ENCODE data around the gene PICK1. TPM values are rescaled to one million over a fixed set of nuclear protein-coding genes. Genes with fewer than 3 reads are reported as not detected.

The PICK1 gene
- polyA plus RNA-seq, 4 donors = 24.3 to 33.3 (median 32.0) TPM

DNA sequence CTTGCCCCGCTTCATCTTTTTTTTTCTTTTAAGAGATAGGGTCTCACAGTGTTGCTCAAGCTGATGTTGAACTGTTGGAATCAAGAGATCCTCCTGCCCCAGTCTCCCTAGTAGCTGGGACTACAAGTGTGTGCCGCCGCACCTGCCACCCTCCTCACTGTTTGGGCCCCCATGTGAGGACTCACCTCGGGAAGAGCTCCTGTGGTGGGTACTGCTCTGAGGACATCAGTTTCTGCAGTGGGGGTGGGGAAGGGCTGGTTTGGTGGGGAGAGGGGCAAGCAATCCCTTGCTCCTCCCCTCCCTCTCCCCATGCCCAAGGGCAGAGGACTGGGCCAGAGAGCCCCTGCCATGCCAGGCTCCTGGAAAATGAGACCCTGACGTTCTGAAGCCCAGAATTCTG, 28.3 kb downstream of the PICK1 start:
- Histone ChIP-seq H3K9me3 (ENCODE audit: control insufficient read depth in 2 of 2, insufficient read depth in 1 of 2, low read depth in 1 of 2, low read length in 1 of 2) (no peaks in the 10 kb centered on the region), H3K27ac (ENCODE audit: low read depth in 1 of 3, low read length in 2 of 3) (no peak overlapping the region), H3K4me3 (ENCODE audit: low read depth in 1 of 3, low read length in 3 of 3) (no peak overlapping the region), H3K36me3 (ENCODE audit: control insufficient read depth in 3 of 3, insufficient read depth in 2 of 3, low read depth in 1 of 3, low read length in 3 of 3) (peaks cover 0 to 65% (median 13%) of the 10 kb centered on the region in 3 donors), H3K4me1 (ENCODE audit: control insufficient read depth in 3 of 3, insufficient read depth in 2 of 3, low read depth in 1 of 3, low read length in 2 of 3) (peaks cover 2 to 13% (median 2%) of the 10 kb centered on the region in 3 donors), H3K27me3 (ENCODE audit: control insufficient read depth in 3 of 3, insufficient read depth in 3 of 3, low read length in 3 of 3) (peaks cover 5 to 30% (median 8%) of the 10 kb centered on the region in 3 donors)
- FAIRE-seq = no peak
- no peak for DNase-seq
- WGBS, 3 donors = 72 to 83% (median 72%) methylated on average over 5 of the region's 5 CpGs

DNA sequence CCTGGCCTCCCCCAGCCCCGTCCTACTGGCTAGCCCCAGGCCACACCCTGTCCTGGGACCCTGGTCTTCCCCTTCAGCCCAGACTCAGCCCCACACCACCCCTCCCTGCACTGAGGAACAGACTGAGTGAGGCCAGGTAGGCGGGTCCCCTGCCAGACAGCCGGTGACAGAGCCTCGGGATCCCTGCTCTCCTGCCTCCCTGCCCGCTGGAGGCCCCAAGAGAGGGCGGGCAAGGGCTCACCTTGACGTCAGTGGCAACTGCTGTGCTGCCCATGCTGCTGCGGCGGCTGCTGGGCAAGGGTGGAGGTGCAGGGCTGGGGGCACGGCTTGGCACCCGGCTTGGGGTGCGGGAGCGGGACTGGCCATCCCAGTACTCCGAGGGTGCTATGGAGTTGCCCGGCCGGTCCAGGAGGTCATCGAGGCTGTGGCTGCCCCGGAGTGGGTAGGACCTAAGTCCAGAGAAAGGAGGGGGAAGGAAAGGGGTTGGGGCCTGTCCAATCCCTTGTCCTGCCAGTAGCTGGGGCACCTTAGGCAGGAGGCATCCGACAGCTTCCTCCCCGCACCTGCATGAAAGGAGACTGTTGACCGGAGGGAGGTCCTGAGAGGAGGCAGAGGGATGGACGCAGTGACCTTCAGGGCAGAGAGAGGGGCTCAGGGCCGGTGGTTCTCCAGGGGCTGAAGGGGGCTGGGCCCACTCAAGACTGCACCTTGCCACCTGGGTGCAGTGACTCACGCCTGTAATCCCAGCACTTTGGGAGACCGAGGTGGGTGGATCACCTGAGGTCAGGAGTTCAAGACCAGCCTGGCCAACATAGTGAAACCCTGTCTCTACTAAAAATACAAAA, 29.0 kb downstream of the PICK1 start:
- DNase-seq (no peak), FAIRE-seq (no peak)
- WGBS, 3 donors = 79 to 86% (median 84%) methylated on average over 21 to 25 of the region's 25 CpGs

DNA sequence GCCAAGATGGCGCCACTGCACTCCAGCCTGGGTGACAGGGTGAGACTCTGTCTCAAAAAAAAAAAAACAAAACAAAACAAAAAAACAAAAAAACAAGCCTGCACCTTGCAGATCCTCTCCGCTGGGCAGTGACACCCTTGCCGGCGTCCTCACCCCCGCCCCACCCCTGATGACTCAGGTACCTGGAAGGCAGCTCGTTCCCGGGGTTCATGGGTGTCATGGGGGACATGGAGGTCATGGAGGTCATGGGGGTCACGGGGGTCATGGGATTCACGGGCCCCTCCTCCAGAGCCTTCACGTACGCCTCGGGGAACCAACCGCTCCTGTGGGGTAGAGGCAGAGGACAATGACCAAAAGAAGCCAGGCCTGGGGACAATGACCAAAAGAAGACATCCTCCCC, 29.7 kb downstream of the PICK1 start:
- H3K27me3 ChIP-seq (ENCODE audit: control insufficient read depth in 3 of 3, insufficient read depth in 3 of 3, low read length in 3 of 3) = peaks cover 0 to 20% (median 8%) of the 10 kb centered on the region in 3 donors
- FAIRE-seq (no peak), DNase-seq (no peak)
- WGBS, 3 donors = 77 to 89% (median 84%) methylated on average over 13 of the region's 13 CpGs
- H3K4me1 ChIP-seq (ENCODE audit: control insufficient read depth in 3 of 3, insufficient read depth in 2 of 3, low read depth in 1 of 3, low read length in 2 of 3) = peaks cover 0 to 8% (median 2%) of the 10 kb centered on the region in 3 donors
- H3K36me3 ChIP-seq (ENCODE audit: control insufficient read depth in 3 of 3, insufficient read depth in 2 of 3, low read depth in 1 of 3, low read length in 3 of 3) = peaks cover 0 to 71% (median 15%) of the 10 kb centered on the region in 3 donors
- H3K27ac ChIP-seq (ENCODE audit: low read depth in 1 of 3, low read length in 2 of 3) = no peak overlapping the region
- no peak overlapping the region for H3K4me3 ChIP-seq (ENCODE audit: low read depth in 1 of 3, low read length in 3 of 3)
- no peaks in the 10 kb centered on the region for H3K9me3 ChIP-seq (ENCODE audit: control insufficient read depth in 2 of 2, insufficient read depth in 1 of 2, low read depth in 1 of 2, low read length in 1 of 2)

More for the DNA sequence above, 29.0 kb downstream of the PICK1 start:
- Histone ChIP-seq H3K36me3 (ENCODE audit: control insufficient read depth in 3 of 3, insufficient read depth in 2 of 3, low read depth in 1 of 3, low read length in 3 of 3) (peaks cover 0 to 71% (median 13%) of the 10 kb centered on the region in 3 donors), H3K4me1 (ENCODE audit: control insufficient read depth in 3 of 3, insufficient read depth in 2 of 3, low read depth in 1 of 3, low read length in 2 of 3) (peaks cover 2 to 13% (median 2%) of the 10 kb centered on the region in 3 donors), H3K4me3 (ENCODE audit: low read depth in 1 of 3, low read length in 3 of 3) (no peak overlapping the region), H3K9me3 (ENCODE audit: control insufficient read depth in 2 of 2, insufficient read depth in 1 of 2, low read depth in 1 of 2, low read length in 1 of 2) (no peaks in the 10 kb centered on the region), H3K27me3 (ENCODE audit: control insufficient read depth in 3 of 3, insufficient read depth in 3 of 3, low read length in 3 of 3) (peaks cover 5 to 25% (median 8%) of the 10 kb centered on the region in 3 donors), H3K27ac (ENCODE audit: low read depth in 1 of 3, low read length in 2 of 3) (no peak overlapping the region)

DNA sequence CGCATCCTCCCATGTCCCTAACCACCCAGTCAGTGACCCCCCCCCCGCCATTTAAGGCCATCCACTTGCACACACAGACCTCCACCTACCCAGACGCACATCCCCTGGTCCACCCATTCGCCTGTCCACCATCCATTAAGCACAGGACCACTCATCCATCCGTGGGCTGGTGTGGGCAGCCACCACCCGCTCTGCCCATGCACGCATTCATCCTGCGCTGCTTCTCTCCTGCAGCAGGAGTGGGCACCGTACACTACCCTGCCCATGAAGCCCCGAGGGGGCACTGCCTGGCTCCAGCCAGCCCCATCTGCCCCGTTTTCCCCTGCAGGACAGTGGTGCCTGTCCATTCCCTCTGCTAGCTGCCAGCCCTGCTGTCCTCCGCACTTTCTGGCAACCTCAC, 30.7 kb downstream of the PICK1 start:
- H3K27me3 ChIP-seq (ENCODE audit: control insufficient read depth in 3 of 3, insufficient read depth in 3 of 3, low read length in 3 of 3) = peaks cover 0 to 11% (median 2%) of the 10 kb centered on the region in 3 donors
- peaks cover 0 to 79% (median 19%) of the 10 kb centered on the region in 3 donors for H3K36me3 ChIP-seq (ENCODE audit: control insufficient read depth in 3 of 3, insufficient read depth in 2 of 3, low read depth in 1 of 3, low read length in 3 of 3)
- WGBS, 3 donors = 92 to 98% (median 94%) methylated on average over 12 of the region's 12 CpGs
- no peaks in the 10 kb centered on the region for H3K9me3 ChIP-seq (ENCODE audit: control insufficient read depth in 2 of 2, insufficient read depth in 1 of 2, low read depth in 1 of 2, low read length in 1 of 2)
- H3K4me3 ChIP-seq (ENCODE audit: low read depth in 1 of 3, low read length in 3 of 3) = no peak overlapping the region
- H3K27ac ChIP-seq (ENCODE audit: low read depth in 1 of 3, low read length in 2 of 3) = no peak overlapping the region
- DNase-seq (no peak), FAIRE-seq (no peak)
- H3K4me1 ChIP-seq (ENCODE audit: control insufficient read depth in 3 of 3, insufficient read depth in 2 of 3, low read depth in 1 of 3, low read length in 2 of 3) = peaks cover 0 to 3% (median 0%) of the 10 kb centered on the region in 3 donors

DNA sequence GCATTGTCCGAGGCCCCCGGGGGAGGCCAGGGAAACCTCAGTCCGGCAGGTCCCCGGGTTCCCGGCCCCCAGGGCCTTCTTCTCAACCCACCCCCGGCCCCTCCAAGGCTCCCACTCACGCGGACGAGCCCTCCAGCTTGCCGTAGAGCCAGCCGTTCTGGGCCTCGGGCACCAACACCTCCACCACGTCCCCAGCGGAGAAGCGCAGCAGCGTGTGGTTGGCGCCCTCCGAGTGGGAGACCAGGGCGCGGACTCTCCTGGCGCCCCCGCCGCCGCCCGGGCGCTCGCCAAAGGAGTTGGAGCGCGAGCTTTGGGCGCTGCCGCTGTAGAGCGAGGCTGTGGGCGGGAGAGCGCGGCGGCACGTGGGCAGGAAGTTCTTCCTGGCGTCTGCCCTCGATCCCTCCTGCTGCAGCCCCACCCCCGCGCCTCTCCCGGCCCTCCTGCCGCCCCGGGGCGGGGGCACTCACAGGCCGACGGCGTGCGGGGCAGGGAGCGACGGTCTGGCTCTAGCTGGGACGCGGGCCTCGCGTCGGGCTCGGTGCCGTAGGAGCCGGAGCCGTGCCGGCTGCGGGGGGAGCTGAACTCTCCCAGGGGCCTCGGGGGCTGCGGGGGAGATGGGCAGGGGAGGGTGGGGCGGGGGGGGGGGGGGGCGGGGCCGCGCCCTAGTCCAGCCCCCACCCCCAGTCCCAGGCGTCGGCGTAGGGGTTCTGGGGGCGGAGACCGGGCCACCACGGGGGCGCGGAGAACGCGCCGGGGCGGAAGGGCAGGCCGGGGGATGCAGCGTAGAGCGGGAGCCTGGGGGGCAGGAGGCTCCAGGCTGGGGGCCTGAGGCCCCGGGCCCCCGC, 31.6 kb downstream of the PICK1 start:
- WGBS, 3 donors = 47 to 93% (median 71%) methylated on average over 49 to 83 of the region's 85 CpGs
- Histone ChIP-seq H3K36me3 (ENCODE audit: control insufficient read depth in 3 of 3, insufficient read depth in 2 of 3, low read depth in 1 of 3, low read length in 3 of 3) (peaks cover 2 to 79% (median 26%) of the 10 kb centered on the region in 3 donors), H3K27me3 (ENCODE audit: control insufficient read depth in 3 of 3, insufficient read depth in 3 of 3, low read length in 3 of 3) (peaks cover 0 to 6% (median 2%) of the 10 kb centered on the region in 3 donors), H3K9me3 (ENCODE audit: control insufficient read depth in 2 of 2, insufficient read depth in 1 of 2, low read depth in 1 of 2, low read length in 1 of 2) (no peaks in the 10 kb centered on the region), H3K4me3 (ENCODE audit: low read depth in 1 of 3, low read length in 3 of 3) (no peak overlapping the region), H3K27ac (ENCODE audit: low read depth in 1 of 3, low read length in 2 of 3) (no peak overlapping the region), H3K4me1 (ENCODE audit: control insufficient read depth in 3 of 3, insufficient read depth in 2 of 3, low read depth in 1 of 3, low read length in 2 of 3) (no peaks in the 10 kb centered on the region)
- FAIRE-seq (no peak), DNase-seq (no peak)

DNA sequence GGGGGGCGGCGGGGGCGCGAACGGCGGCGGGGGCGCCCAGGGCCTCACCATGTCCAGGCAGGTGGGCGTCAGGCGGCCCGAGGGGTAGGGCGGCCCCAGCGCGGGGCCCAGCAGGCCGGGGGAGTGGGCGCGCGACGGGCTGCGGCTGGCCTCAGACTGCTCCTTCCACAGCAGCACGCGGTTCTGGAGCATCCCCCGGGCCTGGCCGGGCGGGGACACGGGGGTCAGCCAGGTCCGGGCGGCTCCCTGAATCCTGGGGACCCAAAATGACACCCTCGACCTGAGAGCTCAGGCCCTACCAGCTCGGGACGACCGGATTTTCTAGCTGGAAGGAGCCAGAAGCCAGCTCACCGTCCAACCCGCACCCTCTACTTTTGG, 32.3 kb downstream of the PICK1 start:
- Histone ChIP-seq H3K9me3 (ENCODE audit: control insufficient read depth in 2 of 2, insufficient read depth in 1 of 2, low read depth in 1 of 2, low read length in 1 of 2) (no peaks in the 10 kb centered on the region), H3K4me1 (ENCODE audit: control insufficient read depth in 3 of 3, insufficient read depth in 2 of 3, low read depth in 1 of 3, low read length in 2 of 3) (no peaks in the 10 kb centered on the region), H3K27me3 (ENCODE audit: control insufficient read depth in 3 of 3, insufficient read depth in 3 of 3, low read length in 3 of 3) (peaks cover 0 to 4% (median 2%) of the 10 kb centered on the region in 3 donors), H3K36me3 (ENCODE audit: control insufficient read depth in 3 of 3, insufficient read depth in 2 of 3, low read depth in 1 of 3, low read length in 3 of 3) (peaks cover 2 to 80% (median 29%) of the 10 kb centered on the region in 3 donors), H3K4me3 (ENCODE audit: low read depth in 1 of 3, low read length in 3 of 3) (no peak overlapping the region), H3K27ac (ENCODE audit: low read depth in 1 of 3, low read length in 2 of 3) (no peak overlapping the region)
- 54 to 97% (median 84%) methylated on average over 13 to 34 of the region's 34 CpGs for WGBS, 3 donors
- FAIRE-seq (no peak), DNase-seq (no peak)

DNA sequence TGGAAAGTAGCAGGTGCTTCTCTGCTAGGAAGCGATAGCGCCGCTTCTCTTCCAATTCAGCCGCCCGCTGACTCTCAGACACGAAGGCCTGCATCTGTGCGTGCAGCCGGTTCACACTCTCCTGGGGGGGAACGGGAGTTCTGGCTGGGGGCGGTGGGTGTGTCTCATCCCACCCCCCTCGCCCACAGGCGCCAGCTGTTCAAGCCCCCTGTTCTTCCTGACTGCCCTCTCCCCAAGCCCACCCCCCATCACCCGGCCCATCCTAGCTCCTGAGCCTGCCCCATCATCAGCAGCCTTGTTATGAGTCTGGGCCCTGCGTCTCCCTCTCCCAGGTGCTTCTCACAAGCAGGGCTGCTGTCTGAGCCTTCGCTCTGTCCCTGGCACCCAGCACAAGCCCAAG, 39.9 kb downstream of the PICK1 start:
- no peak for DNase-seq
- Histone ChIP-seq H3K9me3 (ENCODE audit: control insufficient read depth in 2 of 2, insufficient read depth in 1 of 2, low read depth in 1 of 2, low read length in 1 of 2) (no peaks in the 10 kb centered on the region), H3K27ac (ENCODE audit: low read depth in 1 of 3, low read length in 2 of 3) (no peak overlapping the region), H3K4me3 (ENCODE audit: low read depth in 1 of 3, low read length in 3 of 3) (no peak overlapping the region), H3K36me3 (ENCODE audit: control insufficient read depth in 3 of 3, insufficient read depth in 2 of 3, low read depth in 1 of 3, low read length in 3 of 3) (peaks cover 4 to 77% (median 31%) of the 10 kb centered on the region in 3 donors), H3K27me3 (ENCODE audit: control insufficient read depth in 3 of 3, insufficient read depth in 3 of 3, low read length in 3 of 3) (no peaks in the 10 kb centered on the region), H3K4me1 (ENCODE audit: control insufficient read depth in 3 of 3, insufficient read depth in 2 of 3, low read depth in 1 of 3, low read length in 2 of 3) (peaks cover 0 to 19% (median 0%) of the 10 kb centered on the region in 3 donors)
- 82 to 98% (median 93%) methylated on average over 14 to 15 of the region's 15 CpGs for WGBS, 3 donors
- FAIRE-seq = no peak
